ENCODE data around the gene MDFI.

Gene MDFI

GRCh38 chr6:41689171-41690008 is 51.1 kb downstream of the MDFI start:
- peak in 1 of 3 donors; percentile 32 for DNase-seq

- no peak for DNase-seq
These were observed 52.5 kb downstream of the MDFI start for GRCh38 chr6:41690541-41691330.

GRCh38 chr6:41691426-41692079 is 53.3 kb downstream of the MDFI start:
- DNase-seq, result no peak

GRCh38 chr6:41692080-41692675 is 53.9 kb downstream of the MDFI start:
- no peak for DNase-seq

GRCh38 chr6:41692730-41693129 is 54.5 kb downstream of the MDFI start:
- DNase-seq, result no peak

GRCh38 chr6:41693281-41694240 is 55.3 kb downstream of the MDFI start:
- DNase-seq, result no peak

- DNase-seq, result peak; percentile 50 to 55 (median 54)
These were observed 56.7 kb downstream of the MDFI start for GRCh38 chr6:41694815-41695526.

GRCh38 chr6:41695825-41696224 is 57.6 kb downstream of the MDFI start:
- no peak for DNase-seq

- no peak for DNase-seq
These were observed 58.5 kb downstream of the MDFI start for GRCh38 chr6:41696788-41697187.

- DNase-seq, result no peak
These were observed 59.9 kb downstream of the MDFI start for GRCh38 chr6:41697861-41698781.

- DNase-seq, result no peak
These were observed 60.8 kb downstream of the MDFI start for GRCh38 chr6:41699063-41699462.

GRCh38 chr6:41700463-41701347 is 62.4 kb downstream of the MDFI start:
- DNase-seq, result no peak

GRCh38 chr6:41702089-41702745 is 63.9 kb downstream of the MDFI start:
- no peak for DNase-seq

GRCh38 chr6:41702771-41703494 is 64.7 kb downstream of the MDFI start:
- DNase-seq, result no peak

Measured in suppressor macrophage treated with lipopolysaccharide for 1 hour (primary cell).